Activated CD8-positive, alpha-beta memory T cell treated with anti-CD3 and anti-CD28 coated beads for 4 hours (primary cell): ENCODE results near the gene C10orf105.

Experiments
- DNase-seq, 2 donors: peaks; one replicate each; pipeline ENCODE4 v3.0.0-alpha.2; 2020; ENCODE audit warnings: low read depth in 2 of 2

The C10orf105 gene

GRCh38 chr10:71751515-71752224, 32.1 kb upstream of the C10orf105 start:
- DNase-seq, result no peak

DNA sequence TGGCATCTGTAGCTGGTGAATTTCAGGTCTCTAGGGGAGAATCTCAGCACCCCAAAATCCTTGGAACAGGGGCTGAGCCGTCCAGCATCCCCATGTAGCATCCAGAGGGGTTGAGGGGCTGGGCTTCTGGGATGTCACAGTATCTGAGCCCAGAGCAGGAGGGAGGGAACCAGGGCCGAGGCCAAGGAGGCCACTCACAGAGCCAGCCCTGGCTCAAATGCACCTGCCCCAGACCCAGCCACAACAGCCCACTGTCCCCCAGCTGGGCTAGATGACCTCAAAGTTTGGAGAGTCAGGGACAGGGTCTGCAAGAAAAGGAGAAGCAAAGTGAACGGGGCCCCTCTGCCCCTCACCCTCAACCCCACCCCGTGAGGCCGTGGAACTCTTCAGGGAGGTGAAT, 31.4 kb upstream of the C10orf105 start:
- DNase-seq, result no peak

- DNase-seq, result no peak
Observed at GRCh38 chr10:71750124-71750841, 30.7 kb upstream of the C10orf105 start.

- no peak for DNase-seq
Observed at GRCh38 chr10:71749396-71749795, 29.8 kb upstream of the C10orf105 start.

DNA sequence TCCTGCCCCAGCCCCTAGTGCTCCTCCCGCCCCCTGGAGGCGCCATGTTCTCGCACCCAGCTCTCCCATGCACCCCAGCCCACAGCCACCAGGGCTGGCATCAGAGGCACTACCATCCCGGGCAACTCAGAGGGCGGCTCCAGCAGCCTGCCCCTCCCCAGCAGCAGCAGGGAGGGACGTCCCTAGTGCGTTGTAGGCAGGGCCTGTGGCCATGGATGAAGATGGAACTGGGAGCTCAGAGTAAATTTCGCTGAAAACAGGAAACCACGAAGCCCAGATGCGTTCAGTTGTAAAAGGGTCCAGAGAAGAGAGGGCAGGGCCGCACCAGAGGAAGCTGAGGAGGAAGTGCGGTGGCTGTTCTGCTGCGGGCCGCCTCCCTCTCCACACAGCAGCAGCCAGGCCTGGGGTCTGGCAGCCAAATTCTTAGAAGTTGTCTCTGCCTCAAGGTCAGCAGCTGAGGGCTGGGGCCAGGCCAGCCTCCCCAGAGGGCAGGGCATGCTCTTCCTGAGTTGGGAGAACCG, 29.2 kb upstream of the C10orf105 start:
- DNase-seq, result no peak

DNA sequence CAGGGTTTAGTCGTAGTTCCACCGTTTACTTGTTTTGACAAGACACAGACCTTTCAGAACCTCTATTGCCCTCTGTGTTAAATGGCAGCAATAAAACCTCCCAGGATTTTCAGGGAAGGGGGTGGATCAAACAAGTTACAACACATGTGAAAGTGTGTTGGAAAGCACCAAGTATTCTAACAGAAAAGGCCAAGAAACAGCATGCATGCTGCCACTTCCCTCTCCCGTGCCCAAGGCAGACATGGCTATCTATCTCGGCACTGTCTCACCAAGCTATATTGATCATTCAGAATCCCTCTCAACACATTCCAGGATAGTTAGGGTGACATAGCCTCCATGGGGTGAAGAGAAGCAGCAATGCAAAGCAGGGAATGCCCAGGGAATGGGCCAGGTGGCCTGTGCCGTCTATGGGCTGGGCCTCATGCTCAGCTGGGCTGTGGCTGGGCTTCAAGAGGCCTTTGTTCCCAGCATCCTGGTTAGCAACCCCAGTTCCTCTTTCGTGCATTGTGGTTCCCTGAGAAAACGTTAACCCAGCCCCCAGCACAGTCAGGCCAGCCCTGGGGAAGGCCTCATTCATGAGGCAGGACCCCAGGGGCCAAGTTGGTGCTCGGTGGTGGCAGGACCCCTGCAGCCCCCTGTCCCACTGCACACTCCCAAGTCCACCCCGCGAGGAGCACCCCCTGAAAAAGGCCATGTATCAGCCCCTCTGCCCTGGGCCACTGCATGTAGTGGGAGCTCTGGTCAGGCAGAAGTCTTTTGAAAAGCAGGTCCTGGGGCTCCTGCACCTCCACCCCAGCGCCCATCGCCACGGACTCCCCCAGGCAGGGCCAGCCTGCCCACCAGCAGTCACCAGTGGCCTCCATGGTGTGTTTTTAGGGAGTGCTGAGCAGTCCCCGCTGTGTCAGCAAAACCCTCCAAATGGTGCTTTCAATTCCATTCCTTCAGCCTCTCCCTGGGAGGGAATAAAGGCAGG, 28.3 kb upstream of the C10orf105 start:
- DNase-seq, result no peak

- DNase-seq, result no peak
Observed at GRCh38 chr10:71747039-71747531, 27.5 kb upstream of the C10orf105 start.

DNA sequence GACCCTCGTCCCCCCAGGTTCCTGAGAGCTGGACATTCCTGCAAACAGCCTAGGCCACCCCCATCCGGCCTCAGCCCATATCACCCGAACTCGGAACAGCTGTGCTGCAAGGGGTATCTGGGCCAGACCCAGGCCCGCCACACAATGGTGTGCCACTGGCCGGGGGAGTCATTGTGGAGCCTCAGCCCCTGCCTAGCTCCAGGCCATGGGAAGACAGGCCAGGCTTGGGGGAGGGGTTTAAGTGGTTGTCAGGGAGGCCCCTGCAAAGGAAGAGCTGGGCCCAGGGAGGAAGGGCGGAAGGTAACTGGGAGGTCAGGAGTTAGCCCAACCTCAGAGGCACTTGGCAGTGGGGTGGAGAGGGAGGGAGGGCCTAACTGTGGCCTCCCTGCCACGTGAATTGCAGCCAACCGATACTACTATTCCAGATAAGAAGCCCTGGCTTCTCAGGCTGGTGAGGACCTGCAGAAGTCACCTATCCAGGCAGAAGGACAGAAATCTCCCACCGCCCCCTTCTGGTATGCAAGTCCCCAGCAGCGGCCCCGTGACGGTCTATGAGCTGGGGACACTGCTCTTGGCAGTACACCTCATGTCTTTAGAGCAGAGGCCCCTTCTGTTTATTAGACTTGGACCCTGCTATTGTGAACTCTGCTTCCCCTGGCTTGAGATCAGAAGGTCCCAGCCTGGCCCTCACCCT, 26.9 kb upstream of the C10orf105 start:
- DNase-seq, result no peak

DNA sequence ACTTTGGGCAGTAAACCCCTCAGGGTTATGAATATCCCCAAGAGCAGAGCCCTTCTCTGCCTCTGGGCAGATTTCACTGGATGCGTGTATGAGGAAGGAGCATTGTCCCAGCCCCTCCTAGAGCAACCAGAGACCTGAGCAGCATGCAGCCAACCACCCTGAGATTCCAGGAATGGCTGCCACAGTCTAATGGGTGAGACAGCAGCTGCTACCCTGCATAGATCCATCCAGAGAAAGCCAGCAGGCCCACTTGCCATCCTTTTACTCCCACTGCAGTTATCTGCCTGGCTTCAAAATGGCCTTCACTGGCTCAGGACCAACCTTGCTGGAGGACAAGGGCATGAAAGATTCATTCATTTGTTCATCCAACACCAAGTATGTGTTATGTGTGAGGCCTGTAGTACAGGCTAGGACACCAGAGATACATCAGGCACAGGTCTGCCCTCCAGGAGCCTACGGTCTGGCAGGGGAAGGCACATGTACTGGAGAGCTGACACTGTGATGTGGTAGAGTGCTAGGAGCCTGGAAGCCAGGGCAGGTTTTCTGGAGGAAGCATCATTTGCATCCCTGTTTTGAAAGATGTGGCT, 26.2 kb upstream of the C10orf105 start:
- DNase-seq, result no peak

DNA sequence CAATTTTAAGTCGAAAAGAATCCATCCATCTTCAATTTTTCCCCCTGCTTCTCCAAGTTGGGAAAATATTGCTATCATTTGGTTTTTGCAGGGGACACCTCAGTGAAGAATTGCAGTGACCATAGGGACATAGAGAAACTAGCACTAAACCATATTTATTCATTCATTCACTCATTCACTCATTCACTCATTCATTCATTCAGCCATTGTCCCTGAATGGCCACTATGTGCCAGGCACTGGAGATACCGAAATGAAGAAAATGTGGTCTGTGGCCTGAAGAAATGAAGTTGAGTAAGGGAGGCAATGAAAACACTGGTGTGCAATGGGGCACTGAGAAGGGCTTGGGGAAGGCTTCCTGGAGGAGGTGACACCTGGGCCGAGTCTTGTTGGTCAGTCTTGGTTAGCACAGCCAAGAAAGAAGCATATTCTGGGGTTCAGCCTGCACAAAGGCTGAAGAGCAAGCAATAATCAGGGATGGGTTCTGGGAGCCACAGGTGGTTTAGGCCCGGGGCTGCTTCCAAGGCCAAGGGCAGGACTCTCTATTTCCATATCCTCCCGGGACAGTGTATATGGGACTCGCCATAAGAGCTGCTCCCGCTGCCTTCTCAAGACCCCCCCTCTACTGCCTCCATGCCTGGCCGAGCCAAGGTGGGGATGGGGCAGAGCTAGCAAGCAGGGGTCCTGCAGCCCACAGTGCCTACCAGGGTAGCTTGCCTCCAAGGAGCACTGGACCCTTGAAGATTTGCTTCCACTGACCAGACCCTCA, 25.5 kb upstream of the C10orf105 start:
- DNase-seq, result no peak

GRCh38 chr10:71743866-71744265, 24.3 kb upstream of the C10orf105 start:
- DNase-seq, result no peak

DNA sequence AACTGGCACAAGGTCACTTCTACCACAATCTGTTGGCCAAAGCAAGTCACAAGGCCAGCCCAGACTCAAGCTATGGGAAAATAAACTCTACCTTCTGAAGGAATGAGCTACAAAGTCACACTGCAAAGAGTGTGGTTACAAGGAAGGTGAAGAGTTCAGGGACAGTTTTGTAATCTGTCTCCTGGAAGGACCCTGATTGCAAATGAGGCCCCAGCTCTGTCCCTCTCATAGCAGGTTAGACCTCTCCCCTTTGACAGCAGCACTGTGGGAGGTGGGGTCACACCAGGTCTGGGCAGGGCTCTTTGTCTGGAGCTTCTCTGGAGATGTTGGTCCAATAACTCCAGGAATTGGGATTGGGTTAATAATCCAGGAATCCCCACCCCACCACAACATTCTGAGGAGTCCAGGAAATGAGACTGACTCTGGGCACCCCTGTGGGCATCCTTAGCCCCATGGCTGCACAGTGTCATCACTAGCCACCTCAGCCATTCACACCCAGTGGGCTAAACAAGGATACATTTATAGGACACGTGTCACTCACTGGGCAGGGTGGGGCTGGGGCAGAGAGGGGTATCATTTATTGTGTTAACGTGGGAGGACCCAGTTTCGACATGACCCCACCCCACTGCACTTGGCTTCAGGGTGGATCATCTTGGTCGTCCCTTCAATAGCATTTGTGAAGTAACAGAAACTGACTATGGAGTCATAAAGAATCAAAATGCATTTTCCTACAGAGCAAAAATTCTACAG, 23.7 kb upstream of the C10orf105 start:
- DNase-seq, result no peak

- no peak for DNase-seq
Observed at GRCh38 chr10:71742301-71743088, 22.9 kb upstream of the C10orf105 start.

DNA sequence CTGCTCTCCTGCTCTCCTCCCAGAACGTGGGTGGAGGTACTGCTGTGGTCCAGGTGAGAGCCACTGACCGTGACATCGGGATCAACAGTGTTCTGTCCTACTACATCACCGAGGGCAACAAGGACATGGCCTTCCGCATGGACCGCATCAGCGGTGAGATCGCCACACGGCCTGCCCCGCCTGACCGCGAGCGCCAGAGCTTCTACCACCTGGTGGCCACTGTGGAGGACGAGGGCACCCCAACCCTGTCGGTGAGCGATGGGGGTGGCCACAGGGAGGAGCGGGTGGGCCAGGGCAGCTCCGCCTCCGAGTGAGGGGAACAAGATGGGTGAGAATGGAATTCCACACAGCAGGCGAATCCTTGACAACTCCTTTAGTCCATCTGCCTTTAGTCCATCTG, 22.1 kb upstream of the C10orf105 start:
- DNase-seq, result no peak

DNA sequence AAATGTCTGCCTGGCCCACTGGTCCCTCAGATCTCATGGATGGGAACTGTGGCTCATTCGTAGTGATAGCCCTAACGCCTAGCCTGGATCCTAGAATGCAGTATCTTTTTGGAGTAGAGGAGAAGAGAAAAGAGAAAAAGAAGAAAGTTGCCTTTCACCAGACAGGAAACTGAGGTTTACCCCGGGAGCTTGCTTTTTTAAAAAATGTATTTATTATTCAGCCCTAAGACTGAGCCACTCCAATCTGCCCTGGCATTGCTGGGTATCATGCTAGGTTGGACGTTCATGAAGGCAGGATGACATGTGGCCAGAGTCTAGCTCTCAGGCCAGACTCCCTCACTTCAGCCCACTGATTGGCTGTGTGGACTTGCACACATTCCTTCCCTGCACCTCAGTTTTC, 21.5 kb upstream of the C10orf105 start:
- no peak for DNase-seq

DNA sequence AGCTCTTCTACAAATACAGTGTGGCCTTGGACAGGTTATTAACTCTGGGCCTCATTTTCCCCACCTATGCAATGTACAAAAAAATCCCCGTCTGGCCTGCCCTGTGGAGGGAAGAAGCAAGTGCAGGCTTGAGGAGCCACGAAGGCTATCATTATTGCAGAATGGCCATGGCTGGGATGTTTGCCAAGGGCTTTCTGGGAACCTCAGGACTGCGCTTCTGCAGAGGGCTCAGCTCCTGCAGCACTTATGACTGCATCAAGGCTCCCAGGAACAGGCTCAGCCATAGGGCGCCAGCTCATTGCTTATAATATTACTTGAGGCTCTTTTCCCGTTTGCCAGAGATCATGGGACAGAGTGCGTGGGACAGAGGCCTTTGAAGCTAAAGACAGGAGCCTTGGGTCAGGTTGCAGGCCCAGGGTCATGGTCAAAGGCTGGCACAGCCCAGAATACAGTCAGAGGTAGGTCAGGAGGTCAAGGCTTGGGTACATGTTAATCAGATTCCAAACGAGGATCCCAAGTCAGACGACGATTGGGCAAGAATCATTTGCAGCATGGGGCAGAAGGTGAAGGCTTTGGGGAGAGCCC, 20.6 kb upstream of the C10orf105 start:
- DNase-seq, result no peak

DNA sequence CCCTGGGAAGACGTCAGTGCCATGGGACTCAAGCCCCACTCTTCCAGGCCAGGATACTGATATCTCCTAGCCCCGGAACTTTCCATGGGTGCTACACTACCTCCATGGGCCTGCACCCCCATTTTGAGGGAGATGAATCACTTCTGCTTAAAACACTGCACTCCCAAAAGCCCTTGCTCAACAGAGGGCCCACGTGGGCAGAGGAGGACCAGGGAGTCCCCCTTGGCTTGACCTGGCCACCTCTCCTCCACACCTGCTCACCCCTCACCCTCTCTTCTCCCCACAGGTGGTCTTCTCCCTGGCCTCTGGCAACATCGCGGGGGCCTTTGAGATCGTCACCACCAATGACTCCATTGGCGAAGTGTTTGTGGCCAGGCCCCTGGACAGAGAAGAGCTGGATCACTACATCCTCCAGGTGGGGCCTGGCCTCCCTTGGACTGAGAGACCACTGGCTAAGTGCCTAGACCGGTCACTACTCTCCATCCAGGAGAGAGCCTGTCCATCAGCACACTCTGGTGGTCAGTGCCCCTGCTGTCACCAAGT, 19.9 kb upstream of the C10orf105 start:
- no peak for DNase-seq

DNA sequence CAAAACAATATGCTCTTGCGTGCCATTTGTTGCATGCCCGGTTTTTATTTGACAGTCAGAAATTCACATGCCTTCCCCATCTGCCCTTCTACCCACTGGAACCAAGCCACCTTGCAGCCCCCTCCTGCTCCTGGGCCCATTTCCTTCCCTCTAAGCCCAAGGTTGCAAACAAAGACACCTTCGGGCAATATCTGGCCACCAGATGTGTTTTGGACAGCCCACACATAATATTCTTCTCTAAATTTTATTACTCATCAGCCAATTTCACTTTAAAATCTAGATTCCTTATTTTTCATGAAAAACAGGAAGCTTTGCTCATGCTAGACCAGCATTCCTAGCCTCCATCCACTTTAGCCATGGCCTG, 18.2 kb upstream of the C10orf105 start:
- DNase-seq, result no peak
